Adrenal gland (tissue), 12 donors: ENCODE measurements around the gene MYO1B. TPM values are rescaled to one million over a fixed set of nuclear protein-coding genes. Genes with fewer than 3 reads are reported as not detected.

Experiments used
- DNase-seq, 7 donors: peaks; one replicate each; pipeline ENCODE4 v3.0.0-alpha.2; 2019 to 2020
- H3K27ac ChIP-seq, 5 donors: fragments of 200-600 bp; sonication (generic) in 4 of 5; 1 replicate in 3 of 5; 2 replicates in 2 of 5; pipeline versions ENCODE4 v1.5.1 to v1.8.0; 2016 to 2020; ENCODE audit warnings: mild to moderate bottlenecking in 1 of 5
- H3K27me3 ChIP-seq: fragments of 200-600 bp; 2 replicates; pipeline ENCODE4 v1.8.0; 2021
- H3K36me3 ChIP-seq, 2 donors: fragments of 200-600 bp; replicated peaks in 1 of 2; 1 replicate in 1 of 2; 2 replicates in 1 of 2; pipeline versions ENCODE4 v1.5.1 to v1.8.0; 2018 to 2022
- H3K4me1 ChIP-seq, 2 donors: fragments of 200-600 bp; replicated peaks in 1 of 2; 1 replicate in 1 of 2; 2 replicates in 1 of 2; pipeline versions ENCODE4 v1.5.1 to v1.8.0; 2018 to 2021
- H3K4me3 ChIP-seq, 4 donors: fragments of 200-600 bp; sonication (generic) in 3 of 4; one replicate each; pipeline ENCODE4 v1.5.1; 2016 to 2018
- H3K9me3 ChIP-seq, 3 donors: fragments of 200-600 bp; sonication (generic) in 1 of 3; replicated peaks in 1 of 3; 1 replicate in 2 of 3; 2 replicates in 1 of 3; pipeline versions ENCODE4 v1.5.1 to v1.8.0; 2016 to 2021
- CTCF ChIP-seq, 6 experiments: fragments of 450-650 bp in 4 of 6; fragments of 200-600 bp in 2 of 6; sonication (generic) in 1 of 6; IDR thresholded peaks; 1 replicate in 5 of 6; 2 replicates in 1 of 6; pipeline versions ENCODE4 v1.5.1 to v1.8.0; 2016 to 2021; ENCODE audit warnings: antibody characterized with exemption in 6 of 6, mild to moderate bottlenecking in 2 of 6, moderate library complexity in 1 of 6
- POLR2A ChIP-seq, 2 donors: fragments of 450-650 bp; IDR thresholded peaks; one replicate each; pipeline ENCODE4 v1.6.1; 2017; ENCODE audit warnings: antibody characterized with exemption in 2 of 2, mild to moderate bottlenecking in 2 of 2, moderate library complexity in 1 of 2
- whole genome bisulfite sequencing, 4 donors: extraction: QIAGEN DNeasy Blood & Tissue Kit in 2 of 4; methylation state at CpG; one replicate each; pipeline versions ENCODE4 v1.1.5 to v1.1.7; 2013 to 2017; 5-methylcytosine and 5-hydroxymethylcytosine counted together
- intact Hi-C, 2 donors: fragments of 100-400 bp; cut with DNase I; formaldehyde crosslinking; loops; one replicate each; pipeline versions ENCODE4 v1.14.1 to v1.15.0; 2022 to 2023
- polyA plus RNA-seq, 3 donors: library from polyadenylated mRNA; stranded (reverse); fragments of 200-250 nt in 2 of 3; fragments of 350-450 nt in 1 of 3; fragmentation: Illumina TruSeq in 1 of 3; extraction: RNeasy Lipid Tissue Mini Kit (QIAGEN cat#74804) in 1 of 3; gene quantifications; one replicate each; pipeline ENCODE4 v1.2.3, GENCODE V29; 2013 to 2014
- total RNA-seq, 9 donors: library from RNA; depleted of rRNA in 4 of 9; stranded (reverse); fragments of >200 nt in 4 of 9; fragments of 120-200 nt in 1 of 9; fragmentation: NEBNext Ultra II Directional in 1 of 9; extraction: Animal tissue kit (Norgen Biotek cat#: 25700) in 1 of 9; gene quantifications; one replicate each; pipeline versions ENCODE4 v1.1.0 to v1.2.4, GENCODE V29; 2013 to 2023
- donor health status: healthy with polysubstance abuse.
- donor health status: Bipolar disorder and iron deficiency.
- donor health status: DM: yes; HTN: yes; CAD: no.
- donor health status: DM: no; HTN: no; CAD: no.
- donor health status: DM: no; HTN: no; CAD: no.
- donor health status: DM: yes; HTN: yes; CAD: no.

MYO1B gene
- total and polyA plus RNA-seq, 12 donors: 6.9 to 24.0 (median 14.0) TPM

GRCh38 chr2:191362841-191363240 is 117.6 kb downstream of the MYO1B start:
- Histone ChIP-seq H3K4me3 (no peak overlapping the region), H3K36me3 (no peaks in the 10 kb centered on the region), H3K27me3 (no peaks in the 10 kb centered on the region), H3K27ac (no peak overlapping the region), H3K4me1 (no peaks in the 10 kb centered on the region), H3K9me3 (no peaks in the 10 kb centered on the region)
- TF ChIP-seq CTCF (IDR thresholded peaks at IDR 0.05) (no peak), POLR2A (IDR thresholded peaks at IDR 0.05) (no peak)
- intact Hi-C loops: no loop called here
- DNase-seq: no peak
- WGBS, 4 donors: 66 to 84% (median 72%) methylated on average over 2 of the region's 2 CpGs

- TF ChIP-seq CTCF (IDR thresholded peaks at IDR 0.05) (no peak), POLR2A (IDR thresholded peaks at IDR 0.05) (no peak)
- intact Hi-C loops: no loop called here
- H3K36me3 ChIP-seq: no peaks in the 10 kb centered on the region
- WGBS, 4 donors: 51 to 61% (median 54%) methylated on average over 3 of the region's 3 CpGs
- no peaks in the 10 kb centered on the region for H3K4me1 ChIP-seq
- no peaks in the 10 kb centered on the region for H3K9me3 ChIP-seq
- H3K4me3 ChIP-seq: no peak overlapping the region
- no peak overlapping the region for H3K27ac ChIP-seq
- H3K27me3 ChIP-seq: no peaks in the 10 kb centered on the region
- DNase-seq: no peak
Measured at GRCh38 chr2:191363267-191363666, 118.1 kb downstream of the MYO1B start.

DNA sequence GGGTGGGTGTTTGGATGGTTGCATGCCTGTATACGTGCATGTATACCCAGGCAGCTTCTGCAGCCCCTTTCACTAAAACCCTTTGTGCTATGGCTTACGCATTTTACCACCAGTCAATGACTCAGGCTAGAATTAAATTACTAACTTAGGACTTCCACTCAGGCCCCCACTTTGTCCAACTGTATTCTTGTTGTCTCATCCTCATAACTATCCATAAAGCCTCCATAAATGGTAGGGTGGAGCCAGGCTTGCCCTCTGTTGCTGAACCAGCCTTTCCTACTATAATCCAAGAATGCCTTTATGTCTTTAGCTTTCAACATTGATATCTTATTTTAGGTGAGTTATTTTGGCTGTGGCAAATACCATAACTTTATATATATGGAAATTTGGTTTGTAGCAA is 119.9 kb downstream of the MYO1B start:
- intact Hi-C loops: no loop called here
- Histone ChIP-seq H3K4me1 (no peaks in the 10 kb centered on the region), H3K27ac (no peak overlapping the region), H3K4me3 (no peak overlapping the region), H3K27me3 (no peaks in the 10 kb centered on the region), H3K9me3 (no peaks in the 10 kb centered on the region), H3K36me3 (no peaks in the 10 kb centered on the region)
- WGBS, 4 donors: 81 to 96% (median 89%) methylated on average over 2 of the region's 2 CpGs
- TF ChIP-seq CTCF (IDR thresholded peaks at IDR 0.05) (no peak), POLR2A (IDR thresholded peaks at IDR 0.05) (no peak)
- DNase-seq: no peak

- DNase-seq: no peak
- TF ChIP-seq POLR2A (IDR thresholded peaks at IDR 0.05) (no peak), CTCF (IDR thresholded peaks at IDR 0.05) (no peak)
- H3K4me1 ChIP-seq: no peaks in the 10 kb centered on the region
- peak overlapping the region in 1 of 5 donors; percentile 40 for H3K27ac ChIP-seq
- intact Hi-C loops: no loop called here
- H3K27me3 ChIP-seq: no peaks in the 10 kb centered on the region
- H3K36me3 ChIP-seq: no peaks in the 10 kb centered on the region
- H3K4me3 ChIP-seq: no peak overlapping the region
- 37 to 44% (median 40%) methylated on average over 1 of the region's 1 CpG for WGBS, 4 donors
- H3K9me3 ChIP-seq: no peaks in the 10 kb centered on the region
Measured at GRCh38 chr2:191366199-191366598, 121.0 kb downstream of the MYO1B start.
